Central memory CD4-positive, alpha-beta T cell (primary cell): ENCODE data around the gene RHBDD3.

ENCODE experiments used
- DNase-seq: peaks from one replicate; pipeline ENCODE4 v3.0.0; 2022
- total RNA-seq, 3 experiments: gene quantifications; one replicate each; lab custom pipeline; 2026; lab: John Stamatoyannopoulos, UW

RHBDD3 gene
- total RNA-seq, result 13.7 to 53.5 (median 16.0) reads per million in 3 experiments

DNA sequence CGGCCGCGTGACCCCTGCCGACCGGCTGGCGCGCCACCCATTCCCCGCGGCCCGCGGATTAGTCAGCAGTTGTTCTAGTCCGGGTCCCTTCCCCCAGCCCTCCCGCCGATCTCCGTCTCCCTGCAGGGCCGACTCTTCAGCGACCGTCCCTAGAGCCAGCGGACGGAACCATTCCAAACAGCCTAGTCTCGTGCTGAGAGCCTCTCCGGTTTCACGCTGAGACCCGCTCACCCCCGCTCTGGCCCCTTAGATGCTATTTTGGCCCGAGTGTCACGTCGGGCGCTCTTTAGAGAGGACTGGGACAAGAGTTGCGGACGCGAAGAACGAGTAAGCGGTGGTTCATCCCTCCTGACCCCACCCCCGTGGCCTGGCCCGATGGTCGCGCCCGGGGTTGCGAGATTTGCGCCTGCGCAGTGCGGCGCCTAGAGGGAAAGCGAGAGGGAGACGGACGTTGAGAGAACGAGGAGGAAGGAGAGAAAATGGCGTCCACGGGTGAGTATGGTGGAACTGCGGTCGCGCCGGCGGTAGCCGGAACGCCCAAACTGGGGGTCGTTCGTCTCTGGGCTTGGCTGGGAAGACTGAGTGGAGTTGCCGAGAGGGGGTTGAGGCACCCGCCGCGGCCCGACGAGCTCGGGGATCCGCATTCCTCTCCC, at the start of gene RHBDD3, which contains the start of gene EWSR1:
TSS of gene RHBDD3 (minus strand) at position 124 of the 653 bp plus-strand sequence. CDS start 2,355 bp downstream, outside the sequence.
TSS of gene EWSR1 (plus strand) at position 411 of the 653 bp plus-strand sequence. CDS start at position 480, 69 bp downstream.
- peak; percentile 95 for DNase-seq

DNA sequence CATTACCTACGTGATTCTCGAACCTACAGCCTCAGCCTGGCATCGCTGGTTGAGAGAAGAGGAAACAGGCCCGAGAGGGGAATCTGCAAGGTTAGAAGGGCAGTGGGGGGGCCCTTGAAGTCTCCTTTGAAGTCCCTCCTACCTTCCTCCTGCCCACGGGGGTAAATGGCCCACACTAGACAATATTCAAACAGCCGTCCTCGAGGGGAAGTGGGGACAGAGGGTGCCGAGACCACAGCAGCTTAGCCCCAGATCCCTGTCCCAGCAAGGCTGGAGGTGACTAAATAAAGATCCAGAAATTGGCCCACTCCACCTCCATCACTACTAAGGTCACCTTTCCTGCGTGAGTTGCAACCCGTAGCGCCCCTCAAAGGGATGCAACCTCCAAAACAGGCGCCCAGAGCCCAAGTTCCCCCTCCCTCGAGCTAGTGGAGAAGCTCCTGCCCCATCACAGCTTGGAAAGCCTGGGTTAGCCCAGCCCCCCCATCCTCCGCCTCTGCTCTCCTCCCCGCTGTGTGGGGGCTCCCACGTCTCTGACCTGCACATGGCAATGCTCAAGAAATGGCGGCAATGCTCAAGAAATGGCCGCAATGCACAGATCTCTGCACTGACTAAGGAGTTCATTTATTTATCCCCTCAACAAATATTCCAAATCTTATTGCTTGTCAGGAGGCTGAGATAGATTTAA, 48.5 kb upstream of the RHBDD3 start:
- no peak for DNase-seq

- DNase-seq, result no peak
These were observed 47.7 kb upstream of the RHBDD3 start, which contains the start of gene RASL10A for GRCh38 chr22:29315286-29316140. Gene RASL10A (minus strand): TSS chr22:29315697. CDS start chr22:29315246, 451 bp downstream.

DNA sequence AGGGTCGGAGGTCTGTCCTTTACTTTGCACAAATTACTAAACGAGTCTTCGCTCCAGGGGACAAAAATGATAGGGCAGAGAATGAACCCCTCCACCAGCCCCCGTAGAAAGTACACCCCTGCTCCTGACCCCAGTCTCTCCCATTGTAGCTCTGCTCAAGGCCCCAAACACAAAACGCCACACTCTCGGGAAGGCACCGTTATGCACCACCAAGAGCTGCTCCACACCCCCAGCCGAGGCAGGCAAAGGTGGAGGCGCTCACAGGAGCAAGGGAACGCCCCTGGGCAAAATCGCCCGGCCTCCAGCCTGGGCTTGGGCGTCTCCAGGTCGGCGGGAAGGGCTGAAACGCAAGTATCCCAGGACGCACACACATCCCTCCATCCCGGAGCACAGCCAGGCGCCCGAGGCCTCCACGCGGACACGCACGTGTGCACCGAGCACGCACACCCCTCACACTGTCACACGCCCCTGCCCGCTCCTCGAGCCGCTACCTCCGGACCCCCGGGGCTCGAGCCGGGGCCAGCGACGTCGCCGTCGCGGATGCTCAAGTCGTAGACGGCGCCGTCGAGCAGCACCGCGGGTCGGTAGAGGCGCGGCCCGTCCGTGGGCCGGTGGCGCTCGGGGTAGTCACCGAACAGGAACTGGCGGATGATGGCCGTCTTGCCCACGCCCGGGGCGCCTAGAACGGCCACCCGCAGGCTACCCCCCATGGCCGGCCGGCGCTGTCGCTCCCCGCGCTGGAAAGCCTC, 46.9 kb upstream of the RHBDD3 start:
- DNase-seq, result no peak

GRCh38 chr22:29313576-29314466, 46.0 kb upstream of the RHBDD3 start:
- no peak for DNase-seq

- DNase-seq, result no peak
These were observed 45.4 kb upstream of the RHBDD3 start for GRCh38 chr22:29313126-29313575.

- no peak for DNase-seq
These were observed 44.7 kb upstream of the RHBDD3 start for GRCh38 chr22:29312218-29313125.

DNA sequence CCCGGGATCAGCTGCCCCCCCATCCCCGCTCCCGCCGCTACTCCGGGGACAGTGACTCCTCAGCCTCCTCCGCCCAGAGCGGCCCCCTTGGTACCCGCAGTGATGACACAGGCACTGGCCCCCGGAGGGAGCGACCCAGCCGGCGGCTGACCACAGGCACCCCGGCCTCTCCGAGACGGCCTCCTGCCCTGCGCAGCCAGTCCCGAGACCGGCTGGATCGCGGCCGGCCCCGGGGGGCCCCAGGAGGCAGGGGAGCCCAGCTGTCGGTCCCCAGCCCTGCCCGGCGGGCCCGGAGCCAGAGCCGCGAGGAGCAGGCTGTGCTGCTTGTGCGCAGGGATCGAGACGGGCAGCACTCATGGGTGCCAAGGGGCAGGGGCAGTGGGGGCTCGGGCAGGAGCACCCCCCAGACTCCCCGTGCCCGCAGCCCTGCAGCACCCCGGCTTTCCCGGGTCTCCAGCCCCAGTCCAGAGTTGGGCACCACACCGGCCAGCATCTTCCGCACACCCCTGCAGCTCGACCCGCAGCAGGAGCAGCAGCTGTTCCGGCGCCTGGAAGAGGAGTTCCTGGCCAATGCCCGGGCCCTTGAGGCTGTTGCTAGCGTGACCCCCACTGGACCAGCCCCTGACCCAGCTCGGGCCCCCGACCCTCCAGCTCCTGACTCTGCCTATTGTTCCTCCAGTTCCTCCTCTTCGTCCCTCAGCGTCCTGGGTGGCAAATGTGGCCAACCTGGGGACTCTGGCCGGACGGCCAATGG, 43.9 kb upstream of the RHBDD3 start:
- DNase-seq, result no peak

DNA sequence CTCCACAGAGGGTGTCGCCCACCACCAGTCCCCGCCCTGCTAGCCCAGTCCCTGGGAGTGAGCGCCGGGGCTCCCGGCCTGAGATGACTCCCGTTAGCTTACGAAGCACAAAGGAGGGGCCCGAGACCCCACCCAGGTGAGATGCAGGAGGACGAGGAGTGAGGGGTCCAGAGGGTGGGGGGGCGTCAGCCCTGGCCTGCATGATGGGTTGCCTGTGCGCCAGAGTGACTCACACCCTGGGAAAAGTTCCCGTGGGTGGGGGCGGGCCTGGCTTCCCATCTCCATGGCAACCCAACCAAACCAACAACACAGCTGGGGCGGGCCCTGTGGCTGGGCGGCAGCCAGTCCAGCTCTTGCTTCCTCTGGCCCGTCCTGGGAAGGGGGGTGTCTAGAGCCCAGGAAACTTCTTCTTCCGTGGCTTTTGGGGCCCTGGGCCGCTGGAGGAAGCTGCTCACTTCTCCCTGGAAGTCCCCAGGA, 43.1 kb upstream of the RHBDD3 start:
- peak; percentile 37 for DNase-seq

DNA sequence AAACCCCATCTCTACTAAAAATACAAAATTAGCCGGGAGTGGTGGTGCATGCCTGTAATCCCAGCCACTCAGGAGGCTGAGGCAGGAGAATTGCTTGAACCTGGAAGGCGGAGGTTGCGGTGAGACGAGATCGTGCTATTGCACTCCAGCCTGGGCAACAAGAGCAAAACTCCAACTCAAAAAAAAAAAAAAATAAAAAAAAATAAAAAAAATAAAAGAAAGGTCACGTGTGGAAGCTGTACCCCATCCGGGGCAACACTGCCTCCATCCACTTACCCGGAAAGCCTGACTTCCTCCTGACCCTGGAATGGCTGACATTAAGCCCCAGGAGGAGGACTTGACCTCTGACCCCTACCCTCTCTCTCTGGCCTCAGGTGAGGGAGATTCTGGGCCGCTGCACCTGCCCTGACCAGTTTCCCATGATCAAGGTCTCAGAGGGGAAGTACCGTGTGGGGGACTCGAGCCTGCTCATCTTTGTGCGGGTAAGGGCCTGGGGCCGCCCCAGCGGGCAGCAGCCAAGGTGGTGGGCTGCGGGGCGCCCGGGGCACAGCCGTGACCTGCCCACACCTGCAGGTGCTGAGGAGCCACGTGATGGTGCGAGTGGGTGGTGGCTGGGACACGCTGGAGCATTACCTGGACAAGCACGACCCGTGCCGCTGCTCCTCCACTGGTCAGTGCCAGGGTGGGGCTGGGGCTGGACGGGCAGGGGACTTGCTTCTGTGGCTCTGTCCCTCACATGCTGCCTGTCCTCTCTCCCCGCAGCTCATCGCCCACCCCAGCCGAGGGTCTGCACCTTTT, 42.5 kb upstream of the RHBDD3 start:
- no peak for DNase-seq

DNA sequence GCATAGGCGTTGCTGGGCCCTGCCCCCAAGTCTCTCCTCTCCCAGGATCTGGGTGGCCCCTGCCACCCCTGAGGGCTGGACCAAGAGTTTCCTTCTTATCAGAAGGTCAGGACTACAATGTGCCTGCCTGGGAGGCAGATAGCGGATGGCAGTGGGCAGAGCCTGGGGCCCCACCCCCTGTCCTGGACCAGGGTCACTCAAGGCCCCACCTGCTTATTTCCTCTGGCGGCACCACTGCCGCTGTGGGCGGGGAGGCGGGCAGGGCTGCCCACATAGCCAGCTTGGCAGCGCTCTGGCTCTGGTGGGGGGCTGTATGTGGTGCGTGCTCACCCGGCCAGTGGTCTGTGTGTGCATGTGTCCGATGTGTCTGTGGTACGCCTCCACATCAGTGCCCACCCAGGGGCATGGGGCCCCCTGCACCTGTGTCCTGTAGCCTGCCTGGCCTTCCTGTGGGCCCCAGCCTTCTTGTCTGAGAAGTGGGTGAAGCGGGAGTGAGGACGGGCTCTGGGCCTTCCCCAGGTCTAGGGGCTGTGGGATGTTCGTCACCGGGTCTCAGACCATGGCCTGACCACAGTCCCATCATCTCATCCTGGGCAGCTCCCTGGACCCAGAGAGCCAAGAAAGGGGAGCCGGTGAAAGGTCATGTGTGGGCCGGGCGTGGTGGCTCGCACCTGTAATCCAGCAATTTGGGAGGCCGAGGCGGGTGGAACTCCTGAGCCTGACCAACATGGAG, 41.7 kb upstream of the RHBDD3 start:
- no peak for DNase-seq

- peak; percentile 55 for DNase-seq
These were observed 41.0 kb upstream of the RHBDD3 start for GRCh38 chr22:29308791-29309262.

DNA sequence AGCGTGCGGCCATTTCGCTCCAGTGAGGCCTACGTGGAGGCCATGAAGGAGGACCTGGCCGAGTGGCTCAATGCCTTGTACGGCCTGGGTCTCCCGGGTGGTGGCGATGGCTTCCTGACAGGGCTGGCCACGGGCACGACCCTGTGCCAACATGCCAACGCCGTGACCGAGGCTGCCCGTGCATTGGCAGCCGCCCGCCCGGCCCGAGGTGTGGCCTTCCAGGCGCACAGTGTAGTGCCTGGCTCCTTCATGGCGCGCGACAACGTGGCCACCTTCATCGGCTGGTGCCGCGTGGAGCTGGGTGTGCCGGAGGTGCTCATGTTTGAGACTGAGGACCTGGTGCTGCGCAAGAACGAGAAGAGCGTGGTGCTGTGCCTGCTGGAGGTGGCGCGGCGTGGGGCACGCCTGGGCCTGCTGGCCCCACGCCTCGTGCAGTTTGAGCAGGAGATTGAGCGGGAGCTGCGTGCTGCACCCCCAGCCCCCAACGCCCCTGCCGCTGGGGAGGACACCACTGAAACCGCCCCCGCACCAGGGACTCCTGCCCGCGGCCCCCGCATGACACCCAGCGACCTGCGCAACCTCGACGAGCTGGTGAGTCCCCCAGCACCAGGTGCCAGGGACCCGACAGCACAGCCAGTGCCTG, 40.5 kb upstream of the RHBDD3 start:
- DNase-seq, result no peak

DNA sequence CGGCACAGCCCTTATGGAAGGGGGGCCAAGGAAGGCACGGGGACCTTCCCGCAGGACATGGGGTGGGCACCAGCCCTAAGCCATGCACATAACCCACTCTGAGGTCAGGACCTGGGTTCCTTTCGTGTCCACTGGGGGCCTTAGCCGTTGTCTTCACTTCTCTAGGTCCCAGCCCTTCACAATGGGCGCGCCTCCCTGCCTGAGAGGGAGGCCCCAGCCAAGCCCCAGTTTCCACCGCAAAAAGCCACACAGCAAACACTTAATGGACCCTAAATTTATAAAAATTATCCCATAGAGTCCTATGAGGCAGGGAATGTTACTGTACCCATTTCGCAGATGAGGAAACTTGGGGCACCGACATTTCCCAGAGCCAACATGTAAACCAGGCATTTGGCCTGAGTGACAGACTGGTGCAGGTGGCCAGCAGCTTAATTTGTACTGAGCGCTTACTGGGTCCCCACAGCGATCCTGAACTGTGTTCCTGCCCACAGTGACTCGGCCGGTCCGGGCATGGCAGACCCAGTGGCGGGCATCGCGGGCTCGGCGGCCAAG, 39.9 kb upstream of the RHBDD3 start:
- no peak for DNase-seq

DNA sequence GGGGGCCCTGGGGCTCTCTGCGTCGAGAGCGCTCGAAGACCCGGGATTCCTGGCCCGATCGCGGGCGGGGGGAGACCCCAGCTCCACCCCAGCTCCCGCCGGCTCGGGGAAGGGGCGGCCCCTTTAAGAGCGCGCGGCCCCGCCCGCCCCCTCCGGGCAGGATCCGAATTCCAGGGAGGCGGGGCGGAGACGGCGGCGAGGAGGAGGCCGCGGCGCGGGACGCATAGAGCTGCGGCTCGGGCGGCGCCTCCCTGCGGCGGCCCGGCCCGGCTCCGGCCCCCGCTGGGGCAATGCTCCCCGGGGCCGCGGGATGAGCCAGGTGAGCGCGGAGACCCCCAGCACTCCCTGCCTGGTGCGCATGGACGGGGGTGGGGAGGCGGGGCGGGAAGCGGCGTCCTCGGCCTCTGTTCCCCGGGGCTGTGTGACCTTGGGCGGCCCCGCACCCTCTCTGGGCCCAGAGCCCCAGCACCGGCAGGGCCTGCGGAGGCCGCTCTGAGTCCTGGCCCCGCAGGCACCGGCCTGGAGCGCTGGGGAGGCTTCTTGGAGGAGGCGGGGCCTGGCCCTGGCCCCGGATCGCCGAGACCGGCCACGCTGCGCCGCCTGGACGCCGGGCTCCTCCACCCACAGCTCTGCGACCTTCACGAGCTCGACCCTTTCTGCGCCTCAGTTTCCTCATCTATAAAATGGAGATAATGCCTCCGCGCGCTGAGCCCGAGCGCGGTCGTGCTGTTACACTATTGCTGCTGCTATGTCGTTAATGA, 39.2 kb upstream of the RHBDD3 start:
- no peak for DNase-seq
